ENCODE data around the gene MYBBP1A.

DNA sequence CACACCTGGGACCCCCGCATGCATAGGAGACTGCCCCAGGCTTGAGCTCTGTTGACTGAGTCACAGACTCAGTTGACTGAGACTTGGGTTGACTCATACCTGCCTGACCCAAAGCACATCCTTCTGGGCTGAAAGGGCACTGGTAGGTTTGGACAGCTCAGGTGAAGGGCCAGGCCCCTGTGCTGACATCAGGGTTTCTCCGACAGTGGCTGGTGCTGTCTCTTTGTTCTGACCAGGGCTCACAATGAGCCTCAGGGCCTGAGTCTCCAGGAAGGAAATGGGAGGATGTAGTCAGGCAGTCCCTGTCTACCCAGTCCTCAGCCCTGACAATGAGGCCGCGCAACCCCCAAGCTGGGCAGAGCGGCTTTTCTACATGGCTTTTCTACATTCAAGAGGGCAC is 50.0 kb downstream of the MYBBP1A start:
- TF ChIP-seq TCF7 (IDR thresholded peaks at IDR 0.05; ENCODE audit: borderline replicate concordance) = no peak
- TF ChIP-seq, protein P1, sequence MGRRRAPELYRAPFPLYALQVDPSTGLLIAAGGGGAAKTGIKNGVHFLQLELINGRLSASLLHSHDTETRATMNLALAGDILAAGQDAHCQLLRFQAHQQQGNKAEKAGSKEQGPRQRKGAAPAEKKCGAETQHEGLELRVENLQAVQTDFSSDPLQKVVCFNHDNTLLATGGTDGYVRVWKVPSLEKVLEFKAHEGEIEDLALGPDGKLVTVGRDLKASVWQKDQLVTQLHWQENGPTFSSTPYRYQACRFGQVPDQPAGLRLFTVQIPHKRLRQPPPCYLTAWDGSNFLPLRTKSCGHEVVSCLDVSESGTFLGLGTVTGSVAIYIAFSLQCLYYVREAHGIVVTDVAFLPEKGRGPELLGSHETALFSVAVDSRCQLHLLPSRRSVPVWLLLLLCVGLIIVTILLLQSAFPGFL (CRISPR knock-in tag; IDR thresholded peaks at IDR 0.05) = no peak
- no peak for TF ChIP-seq FOXK1 (CRISPR knock-in tag; IDR thresholded peaks at IDR 0.05; ENCODE audit: borderline replicate concordance)
- TF ChIP-seq CTBP1 (IDR thresholded peaks at IDR 0.05; ENCODE audit: borderline replicate concordance) = no peak

All from K562 (cell line).